HCT116 (cell line): ENCODE data around the gene DEPDC5.

Source experiments
- POLR2AphosphoS5 ChIP-seq: IDR thresholded peaks from 2 replicates; pipeline ENCODE4 v1.6.1; 2011; ENCODE audit warnings: mild to moderate bottlenecking, low read depth, low read length, moderate library complexity
- ZFX ChIP-seq: fragments of 450-650 bp; IDR thresholded peaks from 2 replicates; pipeline ENCODE4 v1.6.1; 2017
- TF ChIP-seq, protein P1 (sequence below), 3 experiments: fragments of 200-600 bp in 1 of 3; sonication (generic) in 1 of 3; IDR thresholded peaks in 2 of 3; conservative IDR thresholded peaks in 1 of 3; 2 replicates each; pipeline ENCODE4 v1.5.1; 2012 to 2017; ENCODE audit warnings: low read depth in 2 of 3, low read length in 2 of 3, antibody characterized with exemption in 1 of 3, borderline replicate concordance in 1 of 3, control low read depth in 1 of 3, mild to moderate bottlenecking in 1 of 3, mixed read lengths in 1 of 3, mixed run types in 1 of 3, moderate library complexity in 1 of 3; ENCODE audit not compliant: insufficient read depth in 1 of 3

DNA sequence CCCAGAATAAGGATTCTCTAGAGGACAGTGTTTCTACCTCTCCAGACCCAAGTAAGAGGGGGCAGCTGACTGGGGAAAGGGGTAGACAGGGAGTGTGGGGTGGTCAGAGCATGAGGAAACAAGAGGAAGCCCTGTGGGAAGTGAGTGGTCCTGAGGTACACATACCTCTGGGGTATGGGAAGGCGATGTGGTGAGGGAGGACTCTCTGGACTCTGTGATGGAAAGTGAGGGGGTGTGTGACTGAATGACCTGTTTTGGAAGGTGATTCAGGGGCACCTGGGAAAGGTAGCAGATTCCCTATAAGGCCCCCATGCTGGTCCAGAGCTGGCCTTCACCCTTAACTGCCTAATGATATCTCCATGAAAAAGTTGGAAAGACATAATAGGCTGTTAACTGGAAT, 80.1 kb downstream of the DEPDC5 start:
- TF ChIP-seq, protein P1, sequence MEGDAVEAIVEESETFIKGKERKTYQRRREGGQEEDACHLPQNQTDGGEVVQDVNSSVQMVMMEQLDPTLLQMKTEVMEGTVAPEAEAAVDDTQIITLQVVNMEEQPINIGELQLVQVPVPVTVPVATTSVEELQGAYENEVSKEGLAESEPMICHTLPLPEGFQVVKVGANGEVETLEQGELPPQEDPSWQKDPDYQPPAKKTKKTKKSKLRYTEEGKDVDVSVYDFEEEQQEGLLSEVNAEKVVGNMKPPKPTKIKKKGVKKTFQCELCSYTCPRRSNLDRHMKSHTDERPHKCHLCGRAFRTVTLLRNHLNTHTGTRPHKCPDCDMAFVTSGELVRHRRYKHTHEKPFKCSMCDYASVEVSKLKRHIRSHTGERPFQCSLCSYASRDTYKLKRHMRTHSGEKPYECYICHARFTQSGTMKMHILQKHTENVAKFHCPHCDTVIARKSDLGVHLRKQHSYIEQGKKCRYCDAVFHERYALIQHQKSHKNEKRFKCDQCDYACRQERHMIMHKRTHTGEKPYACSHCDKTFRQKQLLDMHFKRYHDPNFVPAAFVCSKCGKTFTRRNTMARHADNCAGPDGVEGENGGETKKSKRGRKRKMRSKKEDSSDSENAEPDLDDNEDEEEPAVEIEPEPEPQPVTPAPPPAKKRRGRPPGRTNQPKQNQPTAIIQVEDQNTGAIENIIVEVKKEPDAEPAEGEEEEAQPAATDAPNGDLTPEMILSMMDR (IDR thresholded peaks at IDR 0.05 in 2 of 3, conservative IDR thresholded peaks at IDR 0.05 in 1 of 3; ENCODE audit: borderline replicate concordance in 1 of 3, insufficient read depth in 1 of 3, low read depth in 2 of 3, low read length in 2 of 3), result no peak
- TF ChIP-seq ZFX (no peak), POLR2AphosphoS5 (no peak)
